Gastrocnemius medialis (tissue), 4 donors: Measurements from ENCODE around the gene DUSP14.

Experiments
- POLR2A ChIP-seq, 2 donors: fragments of 450-650 bp; IDR thresholded peaks; one replicate each; pipeline ENCODE4 v1.6.1; 2017; ENCODE audit warnings: antibody characterized with exemption in 2 of 2, mild to moderate bottlenecking in 2 of 2, moderate library complexity in 2 of 2
- TF ChIP-seq, protein P1 (sequence below), 5 experiments: fragments of 450-650 bp in 3 of 5; fragments of 200-600 bp in 2 of 5; sonication (generic) in 2 of 5; IDR thresholded peaks in 4 of 5; conservative IDR thresholded peaks in 1 of 5; 1 replicate in 4 of 5; 2 replicates in 1 of 5; pipeline ENCODE4 v1.5.1; 2016 to 2019; ENCODE audit warnings: antibody characterized with exemption in 5 of 5, mild to moderate bottlenecking in 3 of 5, moderate library complexity in 3 of 5

DNA sequence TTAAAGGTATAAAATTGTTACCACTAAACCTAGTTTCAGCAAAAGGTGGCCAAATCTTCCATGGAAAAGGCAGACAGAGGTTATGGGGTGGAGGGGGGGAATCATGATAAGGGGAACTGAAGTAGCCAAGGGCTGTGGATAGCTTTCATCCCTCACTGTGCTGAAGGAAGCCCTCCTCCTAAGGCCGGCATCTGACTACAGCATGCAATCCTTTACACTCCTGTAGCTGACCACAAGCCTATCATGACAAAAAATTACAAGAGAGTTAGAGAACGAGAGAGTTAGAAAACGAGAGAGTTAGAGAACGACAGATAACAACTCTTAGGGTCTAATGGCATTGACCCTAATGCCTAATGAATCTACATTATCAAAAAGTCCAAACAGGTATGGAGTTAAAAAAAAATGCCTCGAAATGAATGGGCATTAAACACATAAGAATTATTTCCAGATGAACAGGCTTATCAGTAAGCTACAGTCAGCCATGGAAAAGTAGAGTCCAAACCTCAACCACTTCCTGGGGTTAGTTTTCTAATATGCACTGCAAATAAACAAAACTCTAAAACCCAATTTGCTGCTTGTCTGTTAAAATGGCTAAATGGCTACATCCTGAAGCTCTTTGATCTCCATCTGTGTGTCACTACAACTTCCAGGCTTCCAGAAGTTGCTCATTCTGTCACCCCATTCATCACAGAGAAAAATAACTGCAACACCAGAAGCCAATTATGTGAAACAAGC, 29.7 kb downstream of the DUSP14 start:
- TF ChIP-seq, protein P1, sequence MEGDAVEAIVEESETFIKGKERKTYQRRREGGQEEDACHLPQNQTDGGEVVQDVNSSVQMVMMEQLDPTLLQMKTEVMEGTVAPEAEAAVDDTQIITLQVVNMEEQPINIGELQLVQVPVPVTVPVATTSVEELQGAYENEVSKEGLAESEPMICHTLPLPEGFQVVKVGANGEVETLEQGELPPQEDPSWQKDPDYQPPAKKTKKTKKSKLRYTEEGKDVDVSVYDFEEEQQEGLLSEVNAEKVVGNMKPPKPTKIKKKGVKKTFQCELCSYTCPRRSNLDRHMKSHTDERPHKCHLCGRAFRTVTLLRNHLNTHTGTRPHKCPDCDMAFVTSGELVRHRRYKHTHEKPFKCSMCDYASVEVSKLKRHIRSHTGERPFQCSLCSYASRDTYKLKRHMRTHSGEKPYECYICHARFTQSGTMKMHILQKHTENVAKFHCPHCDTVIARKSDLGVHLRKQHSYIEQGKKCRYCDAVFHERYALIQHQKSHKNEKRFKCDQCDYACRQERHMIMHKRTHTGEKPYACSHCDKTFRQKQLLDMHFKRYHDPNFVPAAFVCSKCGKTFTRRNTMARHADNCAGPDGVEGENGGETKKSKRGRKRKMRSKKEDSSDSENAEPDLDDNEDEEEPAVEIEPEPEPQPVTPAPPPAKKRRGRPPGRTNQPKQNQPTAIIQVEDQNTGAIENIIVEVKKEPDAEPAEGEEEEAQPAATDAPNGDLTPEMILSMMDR (IDR thresholded peaks at IDR 0.05 in 4 of 5, conservative IDR thresholded peaks at IDR 0.05 in 1 of 5) = no peak
- TF ChIP-seq POLR2A (IDR thresholded peaks at IDR 0.05) = no peak
